Activated CD4-positive, CD25-positive, alpha-beta regulatory T cell treated with anti-CD3 and anti-CD28 coated beads, Interleukin-2, amount 50 U/mL, for 16 hours (primary cell): ENCODE data around the gene NCOR1.
"Not testable (repeated sequence)": the region's sequence is repeated elsewhere in the genome, so short reads cannot be mapped to it uniquely, and the experiment has no call there.

ENCODE experiments used
- DNase-seq: peaks from one replicate; pipeline ENCODE4 v3.0.0-alpha.2; 2020; ENCODE audit warnings: low read depth, low spot score

Gene NCOR1

GRCh38 chr17:16100737-16101400, 114.5 kb downstream of the NCOR1 start:
- no peak for DNase-seq

- DNase-seq: no peak
Observed at GRCh38 chr17:16091773-16092172, 123.6 kb downstream of the NCOR1 start.

- no peak for DNase-seq
Observed at GRCh38 chr17:16086957-16087356, 128.4 kb downstream of the NCOR1 start.

- DNase-seq: no peak
Observed at GRCh38 chr17:16085066-16085699, 130.2 kb downstream of the NCOR1 start.

- no peak for DNase-seq
Observed at GRCh38 chr17:16083223-16083622, 132.1 kb downstream of the NCOR1 start.

- no peak for DNase-seq
Observed at GRCh38 chr17:16081507-16082087, 133.7 kb downstream of the NCOR1 start.

- no peak for DNase-seq
Observed at GRCh38 chr17:16080366-16080765, 135.0 kb downstream of the NCOR1 start.

- DNase-seq: no peak
Observed at GRCh38 chr17:16075949-16076348, 139.4 kb downstream of the NCOR1 start.

- DNase-seq: no peak
Observed at GRCh38 chr17:16074423-16074822, 140.9 kb downstream of the NCOR1 start.

GRCh38 chr17:16073845-16074244, 141.5 kb downstream of the NCOR1 start:
- DNase-seq: no peak

- DNase-seq: no peak
Observed at GRCh38 chr17:16072031-16072430, 143.3 kb downstream of the NCOR1 start.

- no peak for DNase-seq
Observed at GRCh38 chr17:16068323-16068722, 147.0 kb downstream of the NCOR1 start.

GRCh38 chr17:16066125-16066524, 149.2 kb downstream of the NCOR1 start:
- DNase-seq: no peak

- DNase-seq: no peak
Observed at GRCh38 chr17:16061631-16062030, 153.7 kb downstream of the NCOR1 start.

GRCh38 chr17:16055139-16055538, 160.2 kb downstream of the NCOR1 start:
- DNase-seq: not testable (repeated sequence)

- no peak for DNase-seq
Observed at GRCh38 chr17:16052486-16052885, 162.8 kb downstream of the NCOR1 start.

GRCh38 chr17:16050844-16051243, 164.5 kb downstream of the NCOR1 start:
- no peak for DNase-seq

GRCh38 chr17:16048811-16049449, 166.4 kb downstream of the NCOR1 start:
- DNase-seq: no peak

- DNase-seq: no peak
Observed at GRCh38 chr17:16046966-16047365, 168.4 kb downstream of the NCOR1 start.

GRCh38 chr17:16044487-16044886, 170.8 kb downstream of the NCOR1 start:
- DNase-seq: no peak

GRCh38 chr17:16040710-16041251, 174.6 kb downstream of the NCOR1 start:
- DNase-seq: no peak

GRCh38 chr17:16037636-16038035, 177.7 kb downstream of the NCOR1 start:
- DNase-seq: no peak
